BJ (cell line): Measurements from ENCODE around the gene HAT1. TPM values are rescaled to one million over a fixed set of nuclear protein-coding genes. Genes with fewer than 3 reads are reported as not detected.
A peak's percentile ranks its signal among the peaks of the same experiment; 100 is the strongest.

Experiments used
- CTCF ChIA-PET: fragments of 350-600 bp; formaldehyde crosslinking; extraction: SDS; loops from one replicate; lab custom pipeline; 2021; ENCODE audit warnings: antibody characterized with exemption, inconsistent platforms; lab: Yijun Ruan, JAX
- POLR2A ChIA-PET: fragments of 300-600 bp; sonication (Branson Sonifier 250); formaldehyde crosslinking; extraction: SDS; loops from one replicate; lab custom pipeline; 2021; ENCODE audit warnings: antibody characterized with exemption; lab: Charles Lee
- DNase-seq: peaks from one replicate; pipeline ENCODE4 v3.0.0-alpha.2; 2011; ENCODE audit warnings: low read depth
- H3K27me3 ChIP-seq: 2 replicates; pipeline ENCODE4 v1.6.0; 2011; ENCODE audit warnings: low read length; ENCODE audit not compliant: control insufficient read depth, insufficient read depth
- H3K36me3 ChIP-seq: 2 replicates; pipeline ENCODE4 v1.5.1; 2011; ENCODE audit warnings: low read length; ENCODE audit not compliant: control insufficient read depth, insufficient read depth
- H3K4me3 ChIP-seq: 2 replicates; pipeline ENCODE4 v1.5.1; 2011; ENCODE audit warnings: low read depth, mild to moderate bottlenecking, control low read depth, low read length
- CTCF ChIP-seq: IDR thresholded peaks from 2 replicates; pipeline ENCODE4 v1.5.1; 2011; ENCODE audit warnings: low read depth, mild to moderate bottlenecking, control low read depth, inconsistent platforms, low read length, moderate library complexity; ENCODE audit not compliant: insufficient read depth
- polyA plus RNA-seq: library from polyadenylated mRNA; depleted of rRNA; stranded (reverse); fragments of >200 nt; gene quantifications from 2 replicates; pipeline ENCODE4 v1.2.3, GENCODE V29; 2011

Gene HAT1
- polyA plus RNA-seq, 1 experiment: 19.9 TPM

- no peaks in the 10 kb centered on the region for H3K36me3 ChIP-seq
- peak overlapping the region; percentile 98 for H3K4me3 ChIP-seq
- no peaks in the 10 kb centered on the region for H3K27me3 ChIP-seq
- POLR2A ChIA-PET: no interaction called here
- CTCF ChIA-PET: interaction anchor here (0.7 kb wide), 1 partner anchor 26 kb away, joined by 3 read pairs; no protein-coding TSS in a partner anchor
- TF ChIP-seq CTCF: no peak
- no peak for DNase-seq
Measured at GRCh38 chr2:171999161-171999560, 76.9 kb downstream of the HAT1 start.

GRCh38 chr2:171999604-172000469 lies 77.6 kb downstream of the HAT1 start, which contains the start of gene METAP1D:
Gene METAP1D, plus strand, starts transcription at chr2:171999953. Its CDS starts 17 bp downstream, at chr2:171999970.
- TF ChIP-seq CTCF: no peak
- POLR2A ChIA-PET: no interaction called here
- CTCF ChIA-PET: interaction anchor here (0.7 kb wide), 1 partner anchor 25 kb away, joined by 3 read pairs; no protein-coding TSS in a partner anchor

GRCh38 chr2:172000696-172001361 lies 78.6 kb downstream of the HAT1 start:
- ChIA-PET POLR2A (no interaction called here), CTCF (interaction anchor here (0.6 kb wide), 1 partner anchor 9 kb away, joined by 3 read pairs; no protein-coding TSS in a partner anchor)
- no peaks in the 10 kb centered on the region for H3K27me3 ChIP-seq
- H3K36me3 ChIP-seq: no peaks in the 10 kb centered on the region
- TF ChIP-seq CTCF: no peak
- H3K4me3 ChIP-seq: no peak overlapping the region
- DNase-seq: no peak

More at GRCh38 chr2:171999604-172000469, 77.6 kb downstream of the HAT1 start, which contains the start of gene METAP1D:
- no peaks in the 10 kb centered on the region for H3K36me3 ChIP-seq
- peak within 1 kb of the TSS; percentile 98 for H3K4me3 ChIP-seq
- H3K27me3 ChIP-seq: no peaks in the 10 kb centered on the region
- peak; percentile 39 for DNase-seq

- ChIA-PET CTCF (no interaction called here), POLR2A (no interaction called here)
- H3K27me3 ChIP-seq: no peaks in the 10 kb centered on the region
- H3K36me3 ChIP-seq: no peaks in the 10 kb centered on the region
- DNase-seq: no peak
- no peak overlapping the region for H3K4me3 ChIP-seq
- no peak for TF ChIP-seq CTCF
Measured at GRCh38 chr2:172007372-172007771, 85.1 kb downstream of the HAT1 start.

- no peak for DNase-seq
- Histone ChIP-seq H3K4me3 (no peak overlapping the region), H3K36me3 (no peaks in the 10 kb centered on the region), H3K27me3 (no peaks in the 10 kb centered on the region)
- ChIA-PET CTCF (interaction anchor here (0.7 kb wide), 1 partner anchor 9 kb away, joined by 3 read pairs; no protein-coding TSS in a partner anchor), POLR2A (interaction anchor here (0.6 kb wide), 1 partner anchor 113 kb away, joined by 3 read pairs; no protein-coding TSS in a partner anchor)
- no peak for TF ChIP-seq CTCF
Measured at GRCh38 chr2:172009823-172010222, 87.6 kb downstream of the HAT1 start.
